IMR-90 (cell line): ENCODE data around the gene HS3ST1. TPM values are rescaled to one million over a fixed set of nuclear protein-coding genes. Genes with fewer than 3 reads are reported as not detected.

Source experiments
- ATAC-seq: fragments of 200-7000 bp; cut with Tn5 transposase; 2 replicates; pipeline ENCODE4 v1.9.1; 2020; ENCODE audit warnings: low read depth, mild to moderate bottlenecking, moderate library complexity
- BruUV-seq: library from RNA; stranded (reverse); fragments of 400-500 nt; replicated peaks from 2 replicates; lab custom pipeline; 2021; lab: Mats Ljungman, UMichigan
- CTCF ChIA-PET: fragments of 300-600 bp; formaldehyde crosslinking; extraction: SDS; loops from one replicate; lab custom pipeline; 2021; ENCODE audit warnings: antibody characterized with exemption; lab: Yijun Ruan, JAX
- POLR2A ChIA-PET: fragments of 300-600 bp; sonication (Branson Sonifier 250); formaldehyde crosslinking; loops from one replicate; lab custom pipeline; 2022; ENCODE audit warnings: antibody characterized with exemption; ENCODE audit not compliant: unreplicated experiment; lab: Charles Lee
- DNase-seq: peaks from one replicate; pipeline ENCODE4 v3.0.0; 2013
- H2AFZ ChIP-seq: replicated peaks from 2 replicates; pipeline ENCODE3; 2013; ENCODE audit warnings: low read length, mild to moderate bottlenecking; ENCODE audit not compliant: poor library complexity
- H2AK5ac ChIP-seq: 2 replicates; pipeline ENCODE4 v1.6.1; 2013; ENCODE audit warnings: low read depth, low read length, inconsistent platforms
- H2AK9ac ChIP-seq: replicated peaks from 2 replicates; pipeline ENCODE3; 2013; ENCODE audit warnings: mild to moderate bottlenecking, low read depth, low read length, moderate library complexity; ENCODE audit not compliant: poor library complexity
- H2BK120ac ChIP-seq: 2 replicates; pipeline ENCODE4 v1.6.1; 2013; ENCODE audit warnings: low read depth, low read length, inconsistent platforms
- H2BK15ac ChIP-seq: 3 replicates; pipeline ENCODE4 v1.6.1; 2013; ENCODE audit warnings: low read depth, low read length, inconsistent platforms
- H2BK20ac ChIP-seq: 2 replicates; pipeline ENCODE4 v1.6.1; 2013; ENCODE audit warnings: low read depth, mild to moderate bottlenecking, inconsistent platforms, low read length, moderate library complexity
- H2BK5ac ChIP-seq: 2 replicates; pipeline ENCODE4 v1.6.1; 2013; ENCODE audit warnings: mild to moderate bottlenecking, low read depth, low read length, inconsistent platforms; ENCODE audit not compliant: poor library complexity, severe bottlenecking
- H3K14ac ChIP-seq: replicated peaks from 2 replicates; pipeline ENCODE4 v1.6.1; 2013; ENCODE audit warnings: low read depth, low read length, inconsistent platforms
- H3K18ac ChIP-seq: 2 replicates; pipeline ENCODE4 v1.6.1; 2013; ENCODE audit warnings: low read depth, low read length, control low read depth
- H3K23ac ChIP-seq: 2 replicates; pipeline ENCODE4 v1.6.1; 2013; ENCODE audit warnings: low read depth, low read length, inconsistent platforms
- H3K27ac ChIP-seq: 2 replicates; pipeline ENCODE4 v1.5.1; 2013; ENCODE audit warnings: mild to moderate bottlenecking, control low read depth, low read length; ENCODE audit not compliant: insufficient read depth
- H3K27me3 ChIP-seq: 2 replicates; pipeline ENCODE4 v1.6.1; 2013; ENCODE audit warnings: low read length; ENCODE audit not compliant: control insufficient read depth, insufficient read depth
- H3K36me3 ChIP-seq: 2 replicates; pipeline ENCODE4 v1.6.1; 2013; ENCODE audit warnings: low read length, mixed read lengths; ENCODE audit not compliant: control insufficient read depth, insufficient read depth
- H3K4ac ChIP-seq: 2 replicates; pipeline ENCODE4 v1.6.1; 2013; ENCODE audit warnings: low read depth, low read length, inconsistent platforms
- H3K4me1 ChIP-seq: 2 replicates; pipeline ENCODE4 v1.6.1; 2013; ENCODE audit warnings: low read length, mixed read lengths; ENCODE audit not compliant: control insufficient read depth, insufficient read depth
- H3K4me2 ChIP-seq: 2 replicates; pipeline ENCODE4 v1.6.1; 2013; ENCODE audit warnings: low read depth, mild to moderate bottlenecking, control low read depth, low read length, moderate library complexity
- H3K4me3 ChIP-seq: 2 replicates; pipeline ENCODE4 v1.5.1; 2013; ENCODE audit warnings: low read depth, mild to moderate bottlenecking, control low read depth, low read length, moderate library complexity; ENCODE audit not compliant: insufficient read depth
- H3K56ac ChIP-seq: 2 replicates; pipeline ENCODE4 v1.6.1; 2013; ENCODE audit warnings: low read length, inconsistent platforms; ENCODE audit not compliant: insufficient read depth; ENCODE audit errors: extremely low read depth
- H3K79me1 ChIP-seq, 2 experiments: 2 replicates each; pipeline ENCODE4 v1.6.1; 2013; ENCODE audit warnings: low read length in 2 of 2, inconsistent platforms in 1 of 2, low read depth in 1 of 2
- H3K9ac ChIP-seq: 2 replicates; pipeline ENCODE4 v1.6.1; 2013; ENCODE audit warnings: low read depth, low read length, control low read depth
- H3K9me1 ChIP-seq: 2 replicates; pipeline ENCODE4 v1.6.1; 2013; ENCODE audit warnings: low read length, inconsistent platforms; ENCODE audit not compliant: insufficient read depth
- H3K9me3 ChIP-seq: 2 replicates; pipeline ENCODE4 v1.6.1; 2013; ENCODE audit warnings: low read length; ENCODE audit not compliant: control insufficient read depth, insufficient read depth
- H4K20me1 ChIP-seq: 2 replicates; pipeline ENCODE4 v1.6.1; 2013; ENCODE audit warnings: low read length, inconsistent platforms; ENCODE audit not compliant: insufficient read depth
- H4K5ac ChIP-seq: 2 replicates; pipeline ENCODE4 v1.6.1; 2013; ENCODE audit warnings: mild to moderate bottlenecking, low read depth, low read length, control low read depth
- H4K8ac ChIP-seq, 2 experiments: 2 replicates each; pipeline ENCODE4 v1.6.1; 2013; ENCODE audit warnings: low read depth in 2 of 2, low read length in 2 of 2, control low read depth in 1 of 2, inconsistent platforms in 1 of 2
- H4K91ac ChIP-seq: 2 replicates; pipeline ENCODE4 v1.6.1; 2013; ENCODE audit warnings: low read depth, low read length, inconsistent platforms; ENCODE audit not compliant: insufficient read depth
- BHLHE40 ChIP-seq: fragments of 150-350 bp; IDR thresholded peaks from 2 replicates; pipeline ENCODE4 v1.6.1; 2016; ENCODE audit warnings: mild to moderate bottlenecking, low read depth, low read length
- CEBPB ChIP-seq: IDR thresholded peaks from 2 replicates; pipeline ENCODE4 v1.6.1; 2012; ENCODE audit warnings: low read depth, low read length, improper control_type of control experiment
- CHD1 ChIP-seq: IDR thresholded peaks from 2 replicates; pipeline ENCODE4 v1.6.1; 2012; ENCODE audit warnings: low read depth, low read length, improper control_type of control experiment
- FOS ChIP-seq: fragments of 150-350 bp; IDR thresholded peaks from 2 replicates; pipeline ENCODE4 v1.6.1; 2016; ENCODE audit warnings: low read depth, low read length
- MAFK ChIP-seq: IDR thresholded peaks from 2 replicates; pipeline ENCODE4 v1.6.1; 2012; ENCODE audit warnings: low read depth, low read length, improper control_type of control experiment
- MAZ ChIP-seq: IDR thresholded peaks from 2 replicates; pipeline ENCODE4 v1.6.1; 2012; ENCODE audit warnings: low read depth, mild to moderate bottlenecking, low read length, improper control_type of control experiment, moderate library complexity, borderline replicate concordance
- MXI1 ChIP-seq: IDR thresholded peaks from 2 replicates; pipeline ENCODE4 v1.6.1; 2012; ENCODE audit warnings: low read depth, mild to moderate bottlenecking, low read length, moderate library complexity, borderline replicate concordance
- NFE2L2 ChIP-seq: fragments of 150-350 bp; IDR thresholded peaks from 2 replicates; pipeline ENCODE4 v1.6.1; 2016; ENCODE audit warnings: low read depth, mild to moderate bottlenecking, low read length
- POLR2A ChIP-seq: IDR thresholded peaks from 2 replicates; pipeline ENCODE4 v1.6.1; 2012; ENCODE audit warnings: mild to moderate bottlenecking, low read depth, low read length
- RAD21 ChIP-seq: IDR thresholded peaks from 2 replicates; pipeline ENCODE4 v1.6.1; 2012; ENCODE audit warnings: low read length, improper control_type of control experiment
- RCOR1 ChIP-seq: IDR thresholded peaks from 2 replicates; pipeline ENCODE4 v1.6.1; 2012; ENCODE audit warnings: mild to moderate bottlenecking, low read length, improper control_type of control experiment; ENCODE audit not compliant: insufficient replicate concordance
- RFX5 ChIP-seq: IDR thresholded peaks from 2 replicates; pipeline ENCODE4 v1.8.0; 2012; ENCODE audit warnings: low read depth, mild to moderate bottlenecking, low read length, moderate library complexity
- SMC3 ChIP-seq: fragments of 150-350 bp; IDR thresholded peaks from 2 replicates; pipeline ENCODE4 v1.6.1; 2016; ENCODE audit warnings: low read depth, mild to moderate bottlenecking, antibody characterized with exemption, low read length, moderate library complexity
- WGBS, 2 experiments: methylation state at CpG; one replicate each; pipeline versions ENCODE4 v1.1.5 to v1.1.7; 2013; ENCODE audit warnings: missing lambda C conversion rate in 2 of 2; ENCODE audit not compliant: insufficient read length in 1 of 2; ENCODE audit errors: extremely low coverage in 2 of 2; 5-methylcytosine and 5-hydroxymethylcytosine counted together
- dilution Hi-C: fragments of 300-500 bp; cut with HindIII; formaldehyde crosslinking; loops from one replicate; pipeline ENCODE4 v1.14.3; 2018; ENCODE audit warnings: low sequenced_read_pairs; ENCODE audit not compliant: unreplicated experiment
- in situ Hi-C: fragments of 300-500 bp; cut with MboI; formaldehyde crosslinking; loops from 3 replicates; pipeline ENCODE4 v1.14.3; 2019; ENCODE audit warnings: low sequenced_read_pairs, inconsistent platforms, mixed read lengths
- intact Hi-C: fragments of 100-400 bp; cut with micrococcal nuclease; formaldehyde crosslinking; loops from 2 replicates; pipeline ENCODE4 v1.10.0; 2022
- polyA plus RNA-seq, 3 experiments: library from polyadenylated mRNA; depleted of rRNA; stranded (reverse); fragments of >200 nt; gene quantifications; 2 replicates each; pipeline ENCODE4 v1.2.3, GENCODE V29; 2012; ENCODE audit warnings: low replicate concordance in 1 of 3
- total RNA-seq: library from RNA; depleted of rRNA; stranded (reverse); fragments of >200 nt; gene quantifications from 2 replicates; pipeline ENCODE4 v1.2.3, GENCODE V29; 2012
- TF ChIP-seq, protein P1 (sequence below): conservative IDR thresholded peaks from 2 replicates; pipeline ENCODE4 v1.5.1; 2012; ENCODE audit warnings: mild to moderate bottlenecking, low read depth, low read length, improper control_type of control experiment
- TF ChIP-seq, protein P2 (sequence below): fragments of 150-350 bp; IDR thresholded peaks from 2 replicates; pipeline ENCODE4 v1.6.1; 2017; ENCODE audit warnings: mild to moderate bottlenecking, antibody characterized with exemption, low read length, low read depth
- TF ChIP-seq, protein P3 (sequence below): fragments of 150-350 bp; IDR thresholded peaks from 2 replicates; pipeline ENCODE4 v1.6.1; 2016; ENCODE audit warnings: low read depth, mild to moderate bottlenecking, low read length, moderate library complexity, borderline replicate concordance

The HS3ST1 gene
- total and polyA plus RNA-seq, 2 of the 4 experiments (the other 2 are of a cell fraction), result 0.09 TPM; not detected in 1

DNA sequence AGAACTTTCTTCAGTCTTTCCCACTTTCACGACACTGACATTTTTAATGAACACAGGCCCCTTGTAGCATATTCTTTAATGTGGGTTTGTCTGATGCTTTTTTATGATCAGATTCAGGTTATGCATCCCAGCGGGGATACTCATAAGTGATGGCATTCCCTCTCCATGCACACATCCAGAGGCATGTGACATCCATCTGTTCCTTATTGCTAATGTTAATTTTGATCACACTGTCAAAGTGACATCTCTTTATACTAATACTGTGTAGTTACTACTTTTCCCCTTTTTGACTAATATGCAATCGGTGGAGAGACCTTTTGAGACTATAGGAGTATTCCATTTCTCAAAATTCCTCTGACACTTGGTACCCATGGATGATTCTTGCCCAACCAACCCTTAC lies 43.8 kb upstream of the HS3ST1 start:
- Histone ChIP-seq H2BK15ac (no peak overlapping the region), H2AK5ac (no peak overlapping the region), H2AFZ (no peak overlapping the region), H3K18ac (no peak overlapping the region), H3K23ac (no peak overlapping the region), H3K56ac (no peak overlapping the region), H3K4me3 (no peak overlapping the region), H4K91ac (no peak overlapping the region), H3K9me1 (no peaks in the 10 kb centered on the region), H3K9me3 (no peaks in the 10 kb centered on the region), H4K5ac (no peak overlapping the region), H3K4me2 (no peak overlapping the region), H3K27ac (no peak overlapping the region), H3K14ac (no peak overlapping the region), H2AK9ac (no peak overlapping the region), H3K27me3 (peaks cover 2% of the 10 kb centered on the region; the same call in 1 of the 2 replicates), H2BK5ac (no peak overlapping the region), H3K4ac (no peak overlapping the region), H3K9ac (no peak overlapping the region), H3K36me3 (no peaks in the 10 kb centered on the region), H4K20me1 (no peaks in the 10 kb centered on the region), H4K8ac (no peak overlapping the region), H2BK120ac (no peak overlapping the region), H2BK20ac (no peak overlapping the region), H3K79me1 (no peaks in the 10 kb centered on the region), H3K4me1 (no peaks in the 10 kb centered on the region)
- intact Hi-C loops, result no loop called here
- in situ Hi-C loops, result no loop called here
- TF ChIP-seq SMC3 (no peak), CEBPB (no peak), BHLHE40 (no peak), CHD1 (no peak), RCOR1 (no peak), POLR2A (no peak), RFX5 (no peak), MAFK (no peak), MAZ (no peak), FOS (no peak), RAD21 (no peak), NFE2L2 (no peak), MXI1 (no peak)
- TF ChIP-seq, protein P1, sequence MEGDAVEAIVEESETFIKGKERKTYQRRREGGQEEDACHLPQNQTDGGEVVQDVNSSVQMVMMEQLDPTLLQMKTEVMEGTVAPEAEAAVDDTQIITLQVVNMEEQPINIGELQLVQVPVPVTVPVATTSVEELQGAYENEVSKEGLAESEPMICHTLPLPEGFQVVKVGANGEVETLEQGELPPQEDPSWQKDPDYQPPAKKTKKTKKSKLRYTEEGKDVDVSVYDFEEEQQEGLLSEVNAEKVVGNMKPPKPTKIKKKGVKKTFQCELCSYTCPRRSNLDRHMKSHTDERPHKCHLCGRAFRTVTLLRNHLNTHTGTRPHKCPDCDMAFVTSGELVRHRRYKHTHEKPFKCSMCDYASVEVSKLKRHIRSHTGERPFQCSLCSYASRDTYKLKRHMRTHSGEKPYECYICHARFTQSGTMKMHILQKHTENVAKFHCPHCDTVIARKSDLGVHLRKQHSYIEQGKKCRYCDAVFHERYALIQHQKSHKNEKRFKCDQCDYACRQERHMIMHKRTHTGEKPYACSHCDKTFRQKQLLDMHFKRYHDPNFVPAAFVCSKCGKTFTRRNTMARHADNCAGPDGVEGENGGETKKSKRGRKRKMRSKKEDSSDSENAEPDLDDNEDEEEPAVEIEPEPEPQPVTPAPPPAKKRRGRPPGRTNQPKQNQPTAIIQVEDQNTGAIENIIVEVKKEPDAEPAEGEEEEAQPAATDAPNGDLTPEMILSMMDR, result no peak
- TF ChIP-seq, protein P2, sequence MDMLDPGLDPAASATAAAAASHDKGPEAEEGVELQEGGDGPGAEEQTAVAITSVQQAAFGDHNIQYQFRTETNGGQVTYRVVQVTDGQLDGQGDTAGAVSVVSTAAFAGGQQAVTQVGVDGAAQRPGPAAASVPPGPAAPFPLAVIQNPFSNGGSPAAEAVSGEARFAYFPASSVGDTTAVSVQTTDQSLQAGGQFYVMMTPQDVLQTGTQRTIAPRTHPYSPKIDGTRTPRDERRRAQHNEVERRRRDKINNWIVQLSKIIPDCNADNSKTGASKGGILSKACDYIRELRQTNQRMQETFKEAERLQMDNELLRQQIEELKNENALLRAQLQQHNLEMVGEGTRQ, result no peak
- TF ChIP-seq, protein P3, sequence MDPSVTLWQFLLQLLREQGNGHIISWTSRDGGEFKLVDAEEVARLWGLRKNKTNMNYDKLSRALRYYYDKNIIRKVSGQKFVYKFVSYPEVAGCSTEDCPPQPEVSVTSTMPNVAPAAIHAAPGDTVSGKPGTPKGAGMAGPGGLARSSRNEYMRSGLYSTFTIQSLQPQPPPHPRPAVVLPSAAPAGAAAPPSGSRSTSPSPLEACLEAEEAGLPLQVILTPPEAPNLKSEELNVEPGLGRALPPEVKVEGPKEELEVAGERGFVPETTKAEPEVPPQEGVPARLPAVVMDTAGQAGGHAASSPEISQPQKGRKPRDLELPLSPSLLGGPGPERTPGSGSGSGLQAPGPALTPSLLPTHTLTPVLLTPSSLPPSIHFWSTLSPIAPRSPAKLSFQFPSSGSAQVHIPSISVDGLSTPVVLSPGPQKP, result no peak
- dilution Hi-C loops, result no loop called here
- WGBS, 2 experiments, result no CpG with 5 or more reads among the region's 3 CpGs
- no TSS peak for BruUV-seq
- ChIA-PET CTCF (no interaction called here), POLR2A (no interaction called here)
- ATAC-seq, result no peak
- no peak for DNase-seq
